ENCODE measurements around the gene FOXM1. TPM values are rescaled to one million over a fixed set of nuclear protein-coding genes. Genes with fewer than 3 reads are reported as not detected.

FOXM1 gene
- total and polyA plus RNA-seq, 2 of the 13 experiments (the other 11 are each of a cell fraction or from before 2014, with no cell fraction given) = 17.1 to 25.9 TPM

DNA sequence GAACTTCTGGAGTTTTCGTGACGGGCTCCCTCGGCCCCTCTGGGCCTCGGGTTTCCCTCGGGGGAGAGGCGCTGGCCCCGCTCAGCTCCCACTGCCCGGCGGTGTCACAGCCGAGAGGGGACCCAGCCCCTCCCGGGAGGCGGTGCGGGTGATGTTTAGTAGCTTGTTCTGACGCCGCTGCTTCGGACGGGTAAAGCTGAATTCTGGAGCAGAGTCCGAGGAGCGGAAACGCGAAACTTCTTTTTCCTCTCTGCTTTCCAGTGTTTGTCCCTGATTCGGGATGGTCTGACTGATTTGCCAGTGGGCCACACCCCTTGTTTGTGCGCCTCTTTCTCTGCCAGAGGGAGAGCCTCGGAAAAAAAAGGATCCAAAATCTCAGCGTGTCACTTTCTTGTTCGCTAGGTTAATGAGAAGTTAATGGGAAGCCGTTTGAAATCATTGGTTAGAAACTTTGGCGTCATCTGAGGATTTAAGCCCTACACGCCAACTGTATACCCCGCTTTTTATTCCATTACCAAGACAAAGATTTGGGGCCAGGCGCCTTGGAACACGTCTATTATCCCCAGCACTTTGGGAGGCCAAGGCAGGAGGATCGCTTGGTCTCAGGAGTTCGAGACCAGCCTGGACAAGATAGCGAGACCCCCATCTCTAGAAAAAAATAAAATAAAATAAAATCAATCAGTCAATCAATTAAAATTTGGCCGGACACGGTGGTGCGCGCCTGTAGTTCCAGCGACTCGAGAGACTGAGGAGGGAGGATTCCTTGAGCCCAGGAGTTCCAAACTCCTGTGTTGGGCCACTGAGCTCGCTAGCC is 14.5 kb upstream of the FOXM1 start:
- Histone ChIP-seq H2AFZ (ENCODE audit: low read length) (no peak overlapping the region), H3K4me3 (replicated peaks in 1 of 3; ENCODE audit: insufficient read depth in 1 of 3, low read depth in 2 of 3, low read length in 3 of 3) (peak overlapping the region; percentile 81 to 87 (median 82)), H3K4me1 (ENCODE audit: insufficient read depth, low read length) (peaks cover 60% of the 10 kb centered on the region), H3K9ac (ENCODE audit: insufficient read depth, low read depth, low read length) (peak overlapping the region; percentile 86), H3K27me3 (ENCODE audit: control insufficient read depth in 1 of 2, insufficient read depth in 2 of 2, low read length in 2 of 2) (no peaks in the 10 kb centered on the region), H4K20me1 (ENCODE audit: insufficient read depth, low read length) (no peaks in the 10 kb centered on the region), H3K27ac (ENCODE audit: extremely low read length, insufficient read depth, low read length) (peak overlapping the region; percentile 78), H3K79me2 (ENCODE audit: insufficient read depth, low read length) (peaks cover 25% of the 10 kb centered on the region), H3K4me2 (ENCODE audit: low read depth, low read length) (peak overlapping the region; percentile 75), H3K9me3 (ENCODE audit: low read length) (no peaks in the 10 kb centered on the region), H3K36me3 (replicated peaks in 1 of 2; ENCODE audit: control insufficient read depth in 1 of 2, insufficient read depth in 2 of 2, low read length in 2 of 2) (peaks cover 0 to 7% of the 10 kb centered on the region in 2 experiments; a peak in 1 of 5 replicates)
- TSS peak; percentile 49 for BruUV-seq (replicated peaks)
- ChIA-PET POLR2A (interaction anchor here (1.5 to 1.8 kb wide), 3 partner anchors 14 to 896 kb away, joined by 3 to 12 read pairs (median 4); partner anchors contain the start of gene RHNO1), CTCF (ENCODE audit: low intra/inter-chr PET ratio, low total read pairs) (no interaction called here)
- DNase-seq (ENCODE audit: low spot score) = peak; percentile 35
- 27% methylated on average over 21 of the region's 42 CpGs for WGBS (ENCODE audit: low lambda C conversion rate)
- in situ Hi-C loops (cut with HindIII; ENCODE audit: extremely low pct_ligation_motif_present, low pct_unique_long_range_greater_than_20kb) = no loop called here
- peak; percentile 65 for ATAC-seq
- peak; percentile 56 for FAIRE-seq
- intact Hi-C loops (cut with micrococcal nuclease; ENCODE audit: unreplicated experiment) = loop anchor here (5.0 kb wide), 1 partner anchor 71 kb away; no protein-coding TSS in a partner anchor
- TF ChIP-seq BCL6 (CRISPR knock-in tag; IDR thresholded peaks at IDR 0.05) (0 out of 2 replicates have a peak, but pooled peaks have one; percentile 7), ZNF670 (CRISPR knock-in tag; IDR thresholded peaks at IDR 0.05; ENCODE audit: borderline replicate concordance) (no peak), PHF5A (CRISPR knock-in tag; IDR thresholded peaks at IDR 0.05; ENCODE audit: low read depth, unreplicated experiment) (no peak), ZNF124 (CRISPR knock-in tag; IDR thresholded peaks at IDR 0.05) (no peak), SOX5 (CRISPR knock-in tag; IDR thresholded peaks at IDR 0.05; ENCODE audit: borderline replicate concordance) (no peak), NFATC3 (CRISPR knock-in tag; IDR thresholded peaks at IDR 0.05) (no peak), ZNF446 (CRISPR knock-in tag; IDR thresholded peaks at IDR 0.05) (peak; percentile 41; the same call in 1 of the 2 replicates), ESRRA (CRISPR knock-in tag; IDR thresholded peaks at IDR 0.05; ENCODE audit: low read depth) (no peak), SP140L (CRISPR knock-in tag; IDR thresholded peaks at IDR 0.05; ENCODE audit: borderline replicate concordance) (no peak), TP53 (CRISPR knock-in tag; conservative IDR thresholded peaks at IDR 0.05) (0 out of 2 replicates have a peak, but pooled peaks have one; percentile 14), ZNF790 (CRISPR knock-in tag; IDR thresholded peaks at IDR 0.05; ENCODE audit: borderline replicate concordance) (0 out of 2 replicates have a peak, but pooled peaks have one; percentile 1)
- TF ChIP-seq, protein P1, sequence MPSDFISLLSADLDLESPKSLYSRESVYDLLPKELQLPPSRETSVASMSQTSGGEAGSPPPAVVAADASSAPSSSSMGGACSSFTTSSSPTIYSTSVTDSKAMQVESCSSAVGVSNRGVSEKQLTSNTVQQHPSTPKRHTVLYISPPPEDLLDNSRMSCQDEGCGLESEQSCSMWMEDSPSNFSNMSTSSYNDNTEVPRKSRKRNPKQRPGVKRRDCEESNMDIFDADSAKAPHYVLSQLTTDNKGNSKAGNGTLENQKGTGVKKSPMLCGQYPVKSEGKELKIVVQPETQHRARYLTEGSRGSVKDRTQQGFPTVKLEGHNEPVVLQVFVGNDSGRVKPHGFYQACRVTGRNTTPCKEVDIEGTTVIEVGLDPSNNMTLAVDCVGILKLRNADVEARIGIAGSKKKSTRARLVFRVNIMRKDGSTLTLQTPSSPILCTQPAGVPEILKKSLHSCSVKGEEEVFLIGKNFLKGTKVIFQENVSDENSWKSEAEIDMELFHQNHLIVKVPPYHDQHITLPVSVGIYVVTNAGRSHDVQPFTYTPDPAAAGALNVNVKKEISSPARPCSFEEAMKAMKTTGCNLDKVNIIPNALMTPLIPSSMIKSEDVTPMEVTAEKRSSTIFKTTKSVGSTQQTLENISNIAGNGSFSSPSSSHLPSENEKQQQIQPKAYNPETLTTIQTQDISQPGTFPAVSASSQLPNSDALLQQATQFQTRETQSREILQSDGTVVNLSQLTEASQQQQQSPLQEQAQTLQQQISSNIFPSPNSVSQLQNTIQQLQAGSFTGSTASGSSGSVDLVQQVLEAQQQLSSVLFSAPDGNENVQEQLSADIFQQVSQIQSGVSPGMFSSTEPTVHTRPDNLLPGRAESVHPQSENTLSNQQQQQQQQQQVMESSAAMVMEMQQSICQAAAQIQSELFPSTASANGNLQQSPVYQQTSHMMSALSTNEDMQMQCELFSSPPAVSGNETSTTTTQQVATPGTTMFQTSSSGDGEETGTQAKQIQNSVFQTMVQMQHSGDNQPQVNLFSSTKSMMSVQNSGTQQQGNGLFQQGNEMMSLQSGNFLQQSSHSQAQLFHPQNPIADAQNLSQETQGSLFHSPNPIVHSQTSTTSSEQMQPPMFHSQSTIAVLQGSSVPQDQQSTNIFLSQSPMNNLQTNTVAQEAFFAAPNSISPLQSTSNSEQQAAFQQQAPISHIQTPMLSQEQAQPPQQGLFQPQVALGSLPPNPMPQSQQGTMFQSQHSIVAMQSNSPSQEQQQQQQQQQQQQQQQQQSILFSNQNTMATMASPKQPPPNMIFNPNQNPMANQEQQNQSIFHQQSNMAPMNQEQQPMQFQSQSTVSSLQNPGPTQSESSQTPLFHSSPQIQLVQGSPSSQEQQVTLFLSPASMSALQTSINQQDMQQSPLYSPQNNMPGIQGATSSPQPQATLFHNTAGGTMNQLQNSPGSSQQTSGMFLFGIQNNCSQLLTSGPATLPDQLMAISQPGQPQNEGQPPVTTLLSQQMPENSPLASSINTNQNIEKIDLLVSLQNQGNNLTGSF (CRISPR knock-in tag; IDR thresholded peaks at IDR 0.05) = no peak
- TF ChIP-seq, protein P2, sequence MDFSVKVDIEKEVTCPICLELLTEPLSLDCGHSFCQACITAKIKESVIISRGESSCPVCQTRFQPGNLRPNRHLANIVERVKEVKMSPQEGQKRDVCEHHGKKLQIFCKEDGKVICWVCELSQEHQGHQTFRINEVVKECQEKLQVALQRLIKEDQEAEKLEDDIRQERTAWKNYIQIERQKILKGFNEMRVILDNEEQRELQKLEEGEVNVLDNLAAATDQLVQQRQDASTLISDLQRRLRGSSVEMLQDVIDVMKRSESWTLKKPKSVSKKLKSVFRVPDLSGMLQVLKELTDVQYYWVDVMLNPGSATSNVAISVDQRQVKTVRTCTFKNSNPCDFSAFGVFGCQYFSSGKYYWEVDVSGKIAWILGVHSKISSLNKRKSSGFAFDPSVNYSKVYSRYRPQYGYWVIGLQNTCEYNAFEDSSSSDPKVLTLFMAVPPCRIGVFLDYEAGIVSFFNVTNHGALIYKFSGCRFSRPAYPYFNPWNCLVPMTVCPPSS (IDR thresholded peaks at IDR 0.05) = no peak
